Measurements from ENCODE around the gene TSLP. TPM values are rescaled to one million over a fixed set of nuclear protein-coding genes. Genes with fewer than 3 reads are reported as not detected.

Gene TSLP
- total RNA-seq, 2 experiments from 2014 or later = not detected

DNA sequence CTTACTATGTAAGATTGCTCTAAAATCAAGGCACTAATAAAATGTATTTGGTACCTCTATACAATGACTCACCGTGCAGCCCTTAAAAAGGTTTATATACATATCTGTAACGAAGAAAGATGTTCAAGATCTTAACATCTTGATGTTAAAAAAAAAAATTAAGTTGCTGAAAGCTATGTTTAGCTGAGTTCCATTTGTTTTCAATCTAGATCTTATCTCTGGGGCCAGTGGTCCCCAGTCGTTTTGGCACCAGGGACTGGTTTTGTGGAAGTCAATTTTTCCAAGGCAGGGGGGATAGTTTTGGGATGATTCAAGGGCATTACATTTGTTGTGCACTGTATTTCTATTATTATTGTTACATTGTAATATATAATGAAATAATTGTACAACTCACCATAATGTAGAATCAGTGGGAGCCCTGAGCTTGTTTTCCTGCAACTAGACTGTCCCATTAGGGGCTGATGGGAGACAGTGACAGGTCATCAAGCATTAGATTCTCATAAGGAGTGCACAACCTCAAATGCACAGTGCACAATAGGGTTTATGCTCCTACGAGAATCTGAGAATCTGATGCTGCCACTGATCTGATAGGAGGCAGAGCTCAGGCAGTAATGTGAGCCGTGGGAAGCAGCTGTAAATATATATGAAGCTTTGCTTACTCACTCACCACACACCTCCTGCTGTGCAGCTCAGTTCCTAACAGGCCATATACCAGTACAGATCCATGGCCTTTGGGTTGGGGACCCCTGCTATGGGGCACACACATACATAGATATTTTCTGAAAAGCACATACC is 27.6 kb upstream of the TSLP start:
- no peaks in the 10 kb centered on the region for H3K9me2 ChIP-seq (ENCODE audit: insufficient read depth, low read length)
- no peaks in the 10 kb centered on the region for H3K9me3 ChIP-seq (ENCODE audit: low read length)
- intact Hi-C loops (cut with micrococcal nuclease; ENCODE audit: unreplicated experiment) = no loop called here
- H3K79me2 ChIP-seq (ENCODE audit: insufficient read depth, low read depth, low read length) = no peaks in the 10 kb centered on the region
- H3K4me2 ChIP-seq (ENCODE audit: low read length) = no peak overlapping the region
- no peak overlapping the region for H3K27ac ChIP-seq (ENCODE audit: low read depth, low read length, poor library complexity, severe bottlenecking)
- ChIA-PET CTCF (ENCODE audit: unreplicated experiment) (no interaction called here), POLR2A (no interaction called here)
- no peaks in the 10 kb centered on the region for H3K4me1 ChIP-seq (ENCODE audit: insufficient read depth, low read length, poor library complexity, severe bottlenecking)
- TF ChIP-seq CTCF (conservative IDR thresholded peaks at IDR 0.05; ENCODE audit: low read length) (no peak), EZH2phosphoT487 (IDR thresholded peaks at IDR 0.05; ENCODE audit: borderline replicate concordance, low read depth, low read length) (no peak)
- H4K20me1 ChIP-seq (ENCODE audit: insufficient read depth, low read length) = no peaks in the 10 kb centered on the region
- H3K4me3 ChIP-seq (ENCODE audit: low read depth, low read length, poor library complexity, severe bottlenecking) = no peak overlapping the region
- H3K36me3 ChIP-seq (ENCODE audit: insufficient read depth, low read length) = no peaks in the 10 kb centered on the region
- DNase-seq (ENCODE audit: low spot score) = no peak
- no TSS peak for BruUV-seq (replicated peaks)
- H2AFZ ChIP-seq (ENCODE audit: low read length) = no peak overlapping the region

GRCh38 chr5:111058064-111058463 is 13.4 kb upstream of the TSLP start:
- no peak for DNase-seq (ENCODE audit: low spot score)
- no peak overlapping the region for H3K4me2 ChIP-seq (ENCODE audit: low read length)
- H3K36me3 ChIP-seq (ENCODE audit: insufficient read depth, low read length) = no peaks in the 10 kb centered on the region
- TF ChIP-seq EZH2phosphoT487 (IDR thresholded peaks at IDR 0.05; ENCODE audit: borderline replicate concordance, low read depth, low read length) = no peak
- no peak for TF ChIP-seq CTCF (conservative IDR thresholded peaks at IDR 0.05; ENCODE audit: low read length)
- H3K79me2 ChIP-seq (ENCODE audit: insufficient read depth, low read depth, low read length) = no peaks in the 10 kb centered on the region
- BruUV-seq (replicated peaks) = no TSS peak
- H3K4me1 ChIP-seq (ENCODE audit: insufficient read depth, low read length, poor library complexity, severe bottlenecking) = no peaks in the 10 kb centered on the region
- intact Hi-C loops (cut with micrococcal nuclease; ENCODE audit: unreplicated experiment) = no loop called here
- H3K4me3 ChIP-seq (ENCODE audit: low read depth, low read length, poor library complexity, severe bottlenecking) = no peak overlapping the region
- no peak overlapping the region for H3K27ac ChIP-seq (ENCODE audit: low read depth, low read length, poor library complexity, severe bottlenecking)
- H3K9me2 ChIP-seq (ENCODE audit: insufficient read depth, low read length) = no peaks in the 10 kb centered on the region
- no peaks in the 10 kb centered on the region for H4K20me1 ChIP-seq (ENCODE audit: insufficient read depth, low read length)
- ChIA-PET POLR2A (no interaction called here), CTCF (ENCODE audit: unreplicated experiment) (no interaction called here)
- H2AFZ ChIP-seq (ENCODE audit: low read length) = no peak overlapping the region
- no peaks in the 10 kb centered on the region for H3K9me3 ChIP-seq (ENCODE audit: low read length)

DNA sequence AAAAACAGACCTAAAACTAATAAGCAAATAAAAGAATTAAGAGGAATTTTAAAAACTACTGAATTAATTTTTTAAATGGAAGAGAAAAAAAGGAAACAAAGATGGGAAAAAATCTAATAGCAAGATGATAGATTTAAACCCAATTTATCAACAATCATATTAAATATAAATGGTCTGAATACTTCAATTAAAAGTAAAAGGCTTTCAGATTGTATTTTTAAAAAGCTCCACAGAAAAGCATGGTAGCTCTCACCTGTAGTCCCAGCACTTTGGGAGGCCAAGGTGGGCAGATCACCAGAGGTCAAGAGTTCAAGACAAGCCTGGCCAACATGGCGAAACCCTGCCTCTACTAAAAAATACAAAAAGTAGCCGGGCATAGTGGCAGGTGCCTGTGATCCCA is 11.3 kb upstream of the TSLP start:
- no peak overlapping the region for H2AFZ ChIP-seq (ENCODE audit: low read length)
- H3K79me2 ChIP-seq (ENCODE audit: insufficient read depth, low read depth, low read length) = no peaks in the 10 kb centered on the region
- H3K27ac ChIP-seq (ENCODE audit: low read depth, low read length, poor library complexity, severe bottlenecking) = no peak overlapping the region
- DNase-seq (ENCODE audit: low spot score) = no peak
- no peaks in the 10 kb centered on the region for H3K36me3 ChIP-seq (ENCODE audit: insufficient read depth, low read length)
- TF ChIP-seq EZH2phosphoT487 (IDR thresholded peaks at IDR 0.05; ENCODE audit: borderline replicate concordance, low read depth, low read length) (no peak), CTCF (conservative IDR thresholded peaks at IDR 0.05; ENCODE audit: low read length) (no peak)
- intact Hi-C loops (cut with micrococcal nuclease; ENCODE audit: unreplicated experiment) = loop anchor here (10.0 kb wide), 1 partner anchor 305 kb away; no protein-coding TSS in a partner anchor
- ChIA-PET POLR2A (interaction anchor here (1.1 kb wide), 1 partner anchor 12 kb away, joined by 4 read pairs; the partner anchor contains the start of gene TSLP), CTCF (ENCODE audit: unreplicated experiment) (no interaction called here)
- no peaks in the 10 kb centered on the region for H3K9me3 ChIP-seq (ENCODE audit: low read length)
- H3K9me2 ChIP-seq (ENCODE audit: insufficient read depth, low read length) = no peaks in the 10 kb centered on the region
- H3K4me3 ChIP-seq (ENCODE audit: low read depth, low read length, poor library complexity, severe bottlenecking) = no peak overlapping the region
- no peaks in the 10 kb centered on the region for H4K20me1 ChIP-seq (ENCODE audit: insufficient read depth, low read length)
- BruUV-seq (replicated peaks) = no TSS peak
- no peak overlapping the region for H3K4me2 ChIP-seq (ENCODE audit: low read length)
- H3K4me1 ChIP-seq (ENCODE audit: insufficient read depth, low read length, poor library complexity, severe bottlenecking) = no peaks in the 10 kb centered on the region

Measured in OCI-LY7 (cell line).